Body of pancreas (tissue), 4 donors: ENCODE measurements around the gene MKNK1.

Experiments
- POLR2A ChIP-seq, 3 donors: fragments of 450-650 bp; IDR thresholded peaks; one replicate each; pipeline ENCODE4 v1.6.1; 2016; ENCODE audit warnings: antibody characterized with exemption in 3 of 3, mild to moderate bottlenecking in 2 of 3
- TF ChIP-seq, protein P1 (sequence below), 7 experiments: fragments of 450-650 bp in 4 of 7; fragments of 200-600 bp in 3 of 7; sonication (generic) in 3 of 7; IDR thresholded peaks; one replicate each; pipeline ENCODE4 v1.5.1; 2016 to 2019; ENCODE audit warnings: antibody characterized with exemption in 7 of 7

DNA sequence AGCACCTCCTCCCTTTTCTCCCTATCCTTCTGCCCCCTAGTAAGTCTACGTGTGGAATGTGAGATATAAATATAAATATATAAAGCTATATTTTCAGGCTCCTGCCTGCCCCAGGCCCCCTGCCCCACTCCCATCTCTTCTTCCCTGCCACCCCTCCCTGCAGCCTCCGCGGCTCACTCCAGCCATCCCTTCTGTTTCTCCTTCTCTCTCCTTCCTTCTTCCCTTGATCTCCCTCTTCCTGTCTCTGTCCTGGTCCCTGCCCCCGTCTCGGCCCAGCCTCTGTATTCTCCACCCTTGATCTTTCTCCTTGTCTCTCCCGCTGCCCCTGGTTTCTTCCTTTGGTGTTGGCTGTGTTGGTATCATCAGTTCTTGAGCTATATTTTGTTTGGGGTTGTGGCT is 91.3 kb downstream of the MKNK1 start:
- TF ChIP-seq, protein P1, sequence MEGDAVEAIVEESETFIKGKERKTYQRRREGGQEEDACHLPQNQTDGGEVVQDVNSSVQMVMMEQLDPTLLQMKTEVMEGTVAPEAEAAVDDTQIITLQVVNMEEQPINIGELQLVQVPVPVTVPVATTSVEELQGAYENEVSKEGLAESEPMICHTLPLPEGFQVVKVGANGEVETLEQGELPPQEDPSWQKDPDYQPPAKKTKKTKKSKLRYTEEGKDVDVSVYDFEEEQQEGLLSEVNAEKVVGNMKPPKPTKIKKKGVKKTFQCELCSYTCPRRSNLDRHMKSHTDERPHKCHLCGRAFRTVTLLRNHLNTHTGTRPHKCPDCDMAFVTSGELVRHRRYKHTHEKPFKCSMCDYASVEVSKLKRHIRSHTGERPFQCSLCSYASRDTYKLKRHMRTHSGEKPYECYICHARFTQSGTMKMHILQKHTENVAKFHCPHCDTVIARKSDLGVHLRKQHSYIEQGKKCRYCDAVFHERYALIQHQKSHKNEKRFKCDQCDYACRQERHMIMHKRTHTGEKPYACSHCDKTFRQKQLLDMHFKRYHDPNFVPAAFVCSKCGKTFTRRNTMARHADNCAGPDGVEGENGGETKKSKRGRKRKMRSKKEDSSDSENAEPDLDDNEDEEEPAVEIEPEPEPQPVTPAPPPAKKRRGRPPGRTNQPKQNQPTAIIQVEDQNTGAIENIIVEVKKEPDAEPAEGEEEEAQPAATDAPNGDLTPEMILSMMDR (IDR thresholded peaks at IDR 0.05): no peak
- TF ChIP-seq POLR2A (IDR thresholded peaks at IDR 0.05): no peak
